Neural cell (in vitro differentiated cells): ENCODE results near the gene SAMD4A.

Experiments
- CTCF ChIP-seq: fragments of 450-650 bp; IDR thresholded peaks from 2 replicates; pipeline ENCODE4 v1.5.1; 2014; ENCODE audit warnings: antibody characterized with exemption, mild to moderate bottlenecking, moderate library complexity; ENCODE audit not compliant: poor library complexity, severe bottlenecking
- EP300 ChIP-seq: fragments of 450-650 bp; conservative IDR thresholded peaks from 2 replicates; pipeline ENCODE4 v1.6.1; 2014; ENCODE audit warnings: antibody characterized with exemption, mild to moderate bottlenecking, moderate library complexity; ENCODE audit not compliant: poor library complexity, severe bottlenecking
- EZH2 ChIP-seq: fragments of 200-600, 300-800 bp; shearing (Covaris generic), sonication (generic); IDR thresholded peaks from 2 replicates; pipeline ENCODE4 v1.6.1; 2014; ENCODE audit warnings: antibody characterized with exemption, low read length, borderline replicate concordance, mild to moderate bottlenecking; ENCODE audit not compliant: insufficient read depth, poor library complexity, severe bottlenecking
- MXI1 ChIP-seq: fragments of 450-650 bp; conservative IDR thresholded peaks from 2 replicates; pipeline ENCODE4 v1.6.1; 2014; ENCODE audit warnings: antibody characterized with exemption, mild to moderate bottlenecking; ENCODE audit not compliant: poor library complexity, severe bottlenecking
- POLR2AphosphoS5 ChIP-seq: IDR thresholded peaks from 2 replicates; pipeline ENCODE4 v1.6.1; 2012
- RAD21 ChIP-seq: fragments of 450-650 bp; conservative IDR thresholded peaks from 2 replicates; pipeline ENCODE4 v1.6.1; 2014; ENCODE audit warnings: antibody characterized with exemption, mild to moderate bottlenecking, moderate library complexity
- REST ChIP-seq: IDR thresholded peaks from 2 replicates; pipeline ENCODE4 v1.6.1; 2012; ENCODE audit warnings: borderline replicate concordance
- TAF1 ChIP-seq: IDR thresholded peaks from 2 replicates; pipeline ENCODE4 v1.6.1; 2012; ENCODE audit warnings: low read depth

GRCh38 chr14:54584097-54584496, 17.2 kb downstream of the SAMD4A start:
- no peak for TF ChIP-seq EZH2
- TF ChIP-seq CTCF: no peak
- TF ChIP-seq TAF1: no peak
- TF ChIP-seq RAD21: no peak
- no peak for TF ChIP-seq EP300
- TF ChIP-seq POLR2AphosphoS5: no peak
- no peak for TF ChIP-seq MXI1
- no peak for TF ChIP-seq REST
